ELR (cell line): ENCODE results near the gene FAM237B.
"Not testable (repeated sequence)": the region's sequence is repeated elsewhere in the genome, so short reads cannot be mapped to it uniquely, and the experiment has no call there.

Experiments
- DNase-seq: peaks from one replicate; pipeline ENCODE4 v3.0.0-alpha.2; 2015; ENCODE audit warnings: low read depth

FAM237B gene

DNA sequence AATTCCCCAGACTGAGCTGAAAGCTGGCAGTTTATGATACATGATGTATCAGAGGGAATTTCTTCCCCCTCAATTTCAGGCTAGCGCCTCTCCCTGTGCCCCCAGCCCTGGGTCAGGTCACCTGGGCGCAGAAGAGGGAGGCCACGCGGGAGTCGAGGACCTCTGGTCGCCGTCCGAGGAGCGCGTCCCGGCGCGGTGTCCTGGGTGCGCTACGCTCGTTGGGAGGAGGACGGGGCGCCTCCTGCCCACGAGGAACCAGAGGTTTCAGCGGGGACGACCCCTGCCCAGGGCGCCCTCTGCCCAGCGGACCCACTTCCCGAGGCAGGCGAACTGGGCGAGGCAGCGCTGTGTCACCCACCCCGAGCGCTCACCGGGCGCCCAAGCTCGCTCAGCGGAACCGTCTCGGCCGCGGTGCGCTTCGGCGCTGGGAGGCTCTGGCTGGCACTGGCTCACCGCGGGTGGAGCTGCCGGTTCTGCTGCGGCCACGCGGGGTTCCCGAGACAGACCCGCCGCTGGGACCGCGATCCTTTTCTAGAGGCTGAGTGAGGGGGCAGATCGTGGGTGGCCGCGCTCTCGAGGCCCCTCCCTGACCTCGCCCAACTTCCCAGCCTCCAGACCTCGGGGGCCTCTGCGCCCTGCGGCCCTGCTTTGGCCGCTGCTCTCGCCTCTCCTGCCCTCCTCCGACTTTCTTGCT is at the start of gene FAM237B:
TSS of gene FAM237B (minus strand) at position 504 of the 694 bp plus-strand sequence. CDS start 1,556 bp downstream, outside the sequence.
- peak; percentile 37 for DNase-seq

DNA sequence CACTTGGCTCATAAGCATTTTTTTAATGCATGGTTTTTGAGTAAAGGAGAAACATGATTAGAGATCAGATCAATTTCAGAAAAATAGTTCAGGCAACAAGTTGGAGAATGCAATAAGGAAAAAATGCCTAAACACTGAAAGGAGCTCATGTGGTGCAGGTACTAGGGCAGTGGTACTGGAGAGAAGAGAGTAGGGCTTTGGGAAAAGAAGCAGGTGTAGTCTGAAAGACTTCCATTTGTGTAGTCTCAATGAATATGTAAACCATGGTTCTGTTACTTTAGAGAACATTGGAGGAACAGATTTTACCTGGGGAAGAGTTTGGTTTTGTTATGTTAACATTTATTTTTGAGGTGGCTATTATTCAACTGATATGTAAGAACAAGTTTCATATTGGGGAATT is 30.9 kb upstream of the FAM237B start:
- DNase-seq: no peak

DNA sequence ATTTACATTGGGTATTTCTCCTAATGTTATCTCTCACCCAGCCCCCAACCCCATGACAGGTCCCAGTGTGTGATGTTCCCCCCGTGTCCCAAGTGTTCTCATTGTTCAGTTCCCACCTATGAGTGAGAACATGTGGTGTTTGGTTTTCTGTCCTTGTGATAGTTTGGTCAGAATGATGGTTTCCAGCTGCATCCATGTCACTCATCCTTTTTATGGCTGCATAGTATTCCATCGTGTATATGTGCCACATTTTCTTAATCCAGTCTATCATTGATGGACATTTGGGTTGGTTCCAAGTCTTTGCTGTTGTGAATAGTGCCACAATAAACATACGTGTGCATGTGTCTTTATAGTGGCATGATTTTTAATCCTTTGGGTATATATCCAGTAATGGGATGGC is 28.9 kb upstream of the FAM237B start:
- not testable (repeated sequence) for DNase-seq

DNA sequence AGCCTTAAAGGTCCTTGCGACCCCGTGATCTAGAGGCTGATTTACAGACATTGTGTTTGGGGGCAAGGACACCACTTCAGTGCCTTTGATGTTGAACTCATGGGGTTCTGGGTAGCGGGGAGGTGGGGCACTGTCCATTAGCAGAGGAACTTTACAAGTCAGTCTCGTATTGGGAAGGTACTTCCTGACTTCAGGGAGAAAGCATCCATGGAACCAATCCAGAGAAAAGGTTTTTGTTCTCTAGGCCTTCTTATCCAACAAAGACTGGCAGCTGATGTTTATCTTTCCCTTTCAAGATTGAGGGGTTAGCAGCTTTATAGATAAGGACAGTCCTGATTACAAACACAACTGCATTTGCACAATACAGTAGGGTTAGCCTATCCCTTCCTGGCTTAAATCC is 28.2 kb upstream of the FAM237B start:
- DNase-seq: no peak

DNA sequence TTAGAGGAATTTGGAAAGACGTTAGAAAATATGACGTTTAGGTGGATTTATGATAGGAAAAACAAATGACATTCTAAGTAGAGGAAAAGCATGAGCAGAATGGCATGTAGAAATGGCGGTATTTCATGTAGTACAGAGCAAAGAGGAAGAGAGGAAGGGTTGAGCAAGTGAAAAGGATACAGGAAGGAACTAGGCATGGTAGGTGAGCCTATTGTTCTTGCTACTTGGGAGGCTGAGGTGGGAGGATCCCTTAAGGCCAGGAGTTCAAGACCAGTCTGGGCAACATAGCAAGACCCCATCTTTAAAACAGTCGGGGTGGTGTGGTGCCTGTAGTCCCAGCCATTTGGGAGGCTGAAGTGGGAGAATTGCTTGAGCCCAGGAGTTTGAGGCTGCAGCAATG is 26.7 kb upstream of the FAM237B start:
- DNase-seq: no peak

DNA sequence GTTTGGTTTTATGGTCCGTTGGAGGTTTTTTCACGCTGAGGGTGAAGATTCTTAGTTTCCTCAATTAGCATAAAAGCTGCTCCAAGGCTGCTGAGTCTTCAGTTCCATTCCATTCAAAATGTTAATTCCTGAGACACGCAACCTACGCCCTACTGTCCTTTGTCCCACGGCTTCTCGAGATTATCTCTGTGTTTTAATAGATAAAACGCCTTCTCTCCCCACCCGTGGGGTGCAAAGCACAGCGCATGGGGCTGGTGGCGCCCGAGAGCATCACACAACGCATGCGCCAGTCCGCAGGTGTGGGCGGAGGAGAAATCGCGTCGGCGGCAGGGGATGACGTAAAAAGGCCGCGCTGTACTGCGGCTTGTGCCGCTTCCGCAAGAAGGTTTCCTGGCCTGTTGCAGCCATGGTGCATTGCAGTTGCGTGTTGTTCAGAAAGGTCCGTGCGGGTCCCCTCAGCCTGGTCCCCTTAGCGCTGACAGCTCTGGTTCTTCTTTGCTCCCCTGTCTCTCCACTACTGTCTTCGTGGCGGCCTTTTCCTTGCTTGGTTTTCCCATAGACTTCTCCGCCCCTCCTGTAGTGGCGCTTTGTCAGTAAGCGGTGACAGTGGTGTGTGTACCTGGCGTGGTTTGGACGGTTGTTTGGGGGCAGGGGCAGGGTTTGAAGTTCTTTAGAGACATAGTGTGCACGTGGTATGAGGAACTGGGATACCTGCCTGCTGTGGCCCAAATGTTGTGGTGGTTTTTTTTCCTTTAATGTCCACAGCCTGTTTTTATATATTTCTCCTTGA is 25.4 kb upstream of the FAM237B start, which contains the start of gene GTPBP10:
TSS of gene GTPBP10 (plus strand) at position 381 of the 790 bp plus-strand sequence. CDS start at position 407, 26 bp downstream.
- peak; percentile 94 for DNase-seq

DNA sequence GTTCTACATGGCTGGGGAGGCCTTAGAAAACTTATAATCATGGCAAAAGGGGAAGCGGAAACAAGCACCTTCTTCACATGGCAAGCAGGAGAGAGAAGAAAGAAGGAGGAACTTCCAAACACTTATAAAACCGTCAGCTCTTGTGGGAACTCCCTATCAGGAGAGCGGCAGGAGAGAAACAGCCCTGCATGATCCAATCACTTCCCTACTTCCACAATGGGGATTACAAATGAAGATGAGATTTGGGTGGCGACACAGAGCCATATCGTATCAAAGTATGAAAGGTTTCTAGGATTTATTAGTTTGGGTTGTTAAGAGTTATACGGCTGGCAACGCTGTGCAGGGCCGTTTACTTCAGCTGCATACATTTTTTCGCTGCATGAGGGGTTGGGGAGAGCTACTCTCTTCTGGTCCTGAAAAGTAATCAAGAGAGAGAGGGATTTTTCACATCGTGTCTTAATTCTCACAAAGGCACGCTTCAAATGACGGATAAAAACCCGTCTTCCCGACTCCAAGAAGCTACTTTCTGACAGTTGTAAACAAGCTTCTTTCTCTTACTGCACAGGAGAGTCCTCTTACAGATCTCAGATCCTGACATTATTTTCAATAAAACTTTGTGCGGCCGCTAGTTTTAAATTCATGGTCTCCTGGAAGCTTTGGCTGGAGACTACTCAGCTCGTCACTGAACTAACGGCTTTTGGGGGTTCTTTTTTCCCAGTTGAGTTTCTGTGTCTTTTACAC is 24.7 kb upstream of the FAM237B start:
- peak; percentile 55 for DNase-seq

DNA sequence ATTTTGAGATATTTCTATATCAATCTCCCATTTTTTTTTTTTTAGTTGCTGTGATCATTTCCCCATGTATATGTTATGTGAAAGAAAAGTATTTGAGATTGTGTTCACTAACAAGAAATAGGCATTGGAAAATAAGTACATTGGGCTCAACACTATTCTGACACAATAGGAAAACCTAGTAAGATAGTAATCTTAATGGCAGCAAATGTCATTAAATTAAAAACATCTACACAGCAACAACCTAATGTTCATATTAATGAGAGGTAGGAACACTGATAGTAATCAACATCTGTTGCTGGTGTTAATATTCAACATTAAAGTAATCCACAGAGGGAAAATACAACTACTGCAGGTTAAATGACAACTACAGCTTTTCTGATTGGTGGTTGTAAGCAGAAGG is 23.9 kb upstream of the FAM237B start:
- no peak for DNase-seq

DNA sequence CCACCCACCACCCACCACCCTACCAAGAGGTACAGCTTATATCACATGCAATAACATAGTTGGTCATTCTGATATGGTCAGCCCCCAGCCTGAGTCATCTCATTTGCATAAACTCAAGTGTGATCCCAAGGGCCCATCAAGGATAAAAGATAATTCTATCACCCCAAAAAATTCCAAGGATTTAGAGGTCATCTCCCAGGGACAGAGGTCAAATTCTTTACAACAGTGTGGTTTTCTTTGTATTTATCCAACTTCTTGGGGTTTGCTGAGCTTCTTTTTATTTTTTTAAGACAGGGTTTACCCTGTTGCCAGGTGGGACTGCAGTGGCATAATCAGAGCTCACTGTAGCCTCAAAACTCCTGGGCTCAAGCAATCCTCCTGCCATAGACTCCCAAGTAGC is 16.0 kb upstream of the FAM237B start:
- peak; percentile 29 for DNase-seq

DNA sequence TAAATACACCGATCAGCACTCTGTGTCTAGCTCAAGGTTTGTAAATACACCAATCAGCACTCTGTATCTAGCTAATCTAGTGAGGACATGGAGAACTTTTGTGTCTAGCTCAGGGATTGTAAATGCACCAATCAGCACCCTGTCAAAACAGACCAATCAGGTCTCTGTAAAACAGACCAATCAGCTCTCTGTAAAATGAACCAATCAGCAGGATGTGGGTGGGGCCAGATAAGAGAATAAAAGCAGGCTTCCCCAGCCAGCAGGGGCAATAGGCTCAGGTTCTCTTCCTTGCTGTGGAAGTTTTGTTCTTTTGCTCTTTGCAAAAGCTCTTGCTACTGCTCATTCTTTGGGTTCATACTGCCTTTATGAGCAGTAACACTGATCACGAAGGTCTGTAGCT is 13.8 kb upstream of the FAM237B start:
- not testable (repeated sequence) for DNase-seq

DNA sequence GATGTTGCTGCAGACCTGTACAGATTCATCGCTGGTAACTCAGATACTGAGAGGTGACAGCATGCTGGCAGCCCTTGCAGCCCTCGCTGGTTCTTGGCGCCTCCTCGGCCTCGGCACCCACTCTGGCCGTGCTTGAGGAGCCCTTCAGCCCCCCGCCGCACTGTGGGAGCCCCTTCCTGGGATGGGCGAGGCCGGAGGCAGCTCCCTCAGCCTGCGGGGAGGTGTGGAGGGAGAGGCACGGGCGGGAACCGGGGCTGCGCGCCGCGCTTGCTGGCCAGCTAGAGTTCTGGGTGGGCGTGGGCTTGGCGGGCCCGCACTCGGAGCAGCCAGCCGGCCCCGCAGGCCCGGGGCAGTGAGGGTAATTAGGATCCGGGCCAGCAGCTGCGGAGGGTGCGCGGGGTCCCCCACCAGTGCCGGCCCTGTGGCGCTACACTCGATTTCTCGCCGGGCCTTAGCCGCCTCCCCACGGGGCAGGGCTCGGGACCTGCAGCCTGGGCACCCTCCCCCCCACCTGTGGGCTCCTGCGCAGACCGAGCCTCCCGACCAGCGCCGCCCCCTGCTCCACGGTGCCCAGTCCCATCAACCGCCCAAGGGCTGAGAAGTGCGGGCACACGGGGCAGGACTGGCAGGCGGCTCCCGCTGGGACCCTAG is 13.2 kb upstream of the FAM237B start:
- no peak for DNase-seq

DNA sequence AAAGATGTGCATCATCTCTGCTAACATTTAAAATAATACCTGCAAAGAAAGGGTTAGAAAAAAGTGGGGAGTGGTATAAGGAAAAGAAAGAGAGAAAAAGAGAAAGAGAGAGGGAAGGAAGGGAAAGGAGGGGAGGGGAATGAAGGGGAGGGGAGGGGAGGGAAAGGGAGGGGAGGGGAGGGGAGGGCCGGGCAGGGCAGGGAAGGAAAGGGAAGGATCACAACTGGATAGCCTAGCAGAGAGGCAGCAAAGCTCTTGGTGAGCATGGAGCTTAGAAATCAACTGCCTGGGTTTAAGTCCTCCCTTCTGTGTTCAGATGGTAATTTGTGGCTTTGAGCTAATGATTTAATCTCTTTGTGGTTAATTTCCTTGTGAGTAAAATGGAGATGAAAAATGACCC is 5.4 kb upstream of the FAM237B start:
- no peak for DNase-seq

DNA sequence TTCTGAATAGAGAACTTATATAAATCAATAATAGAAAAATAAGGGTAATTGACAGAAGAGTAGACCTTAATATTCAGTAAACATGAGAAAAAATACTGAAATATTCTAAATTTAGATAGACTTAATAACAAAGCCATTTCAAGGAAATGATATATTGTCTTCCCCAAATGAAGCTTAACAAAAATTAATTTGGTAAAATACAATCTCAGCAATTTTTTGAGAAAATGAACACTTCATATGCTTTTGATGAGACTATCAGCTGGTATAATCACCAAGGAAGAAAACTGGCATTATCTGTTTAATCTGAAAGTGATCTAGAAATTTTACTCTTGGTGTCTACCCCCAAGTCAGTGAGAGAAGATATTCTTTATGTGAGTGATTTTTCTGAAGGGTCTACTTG is 1.7 kb upstream of the FAM237B start:
- DNase-seq: no peak

DNA sequence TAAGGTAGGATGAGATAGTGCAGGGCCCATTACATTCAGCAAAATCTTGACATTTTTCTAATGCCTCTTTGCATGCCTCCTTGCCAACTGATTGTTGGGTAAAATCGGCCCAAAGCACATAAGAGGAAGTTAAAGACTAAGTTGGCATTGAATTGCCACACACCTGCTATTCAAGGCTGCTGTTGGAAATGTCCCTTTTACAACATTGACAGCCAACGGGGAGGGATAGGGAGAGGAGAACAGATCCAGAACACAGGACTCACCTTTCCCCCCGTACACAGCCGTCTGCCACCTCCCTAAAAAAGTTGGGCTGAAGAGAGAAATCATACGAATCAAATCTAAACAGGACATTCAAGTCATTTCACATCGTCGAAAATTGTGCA is 695 bp downstream of the FAM237B start:
- peak; percentile 11 for DNase-seq

DNA sequence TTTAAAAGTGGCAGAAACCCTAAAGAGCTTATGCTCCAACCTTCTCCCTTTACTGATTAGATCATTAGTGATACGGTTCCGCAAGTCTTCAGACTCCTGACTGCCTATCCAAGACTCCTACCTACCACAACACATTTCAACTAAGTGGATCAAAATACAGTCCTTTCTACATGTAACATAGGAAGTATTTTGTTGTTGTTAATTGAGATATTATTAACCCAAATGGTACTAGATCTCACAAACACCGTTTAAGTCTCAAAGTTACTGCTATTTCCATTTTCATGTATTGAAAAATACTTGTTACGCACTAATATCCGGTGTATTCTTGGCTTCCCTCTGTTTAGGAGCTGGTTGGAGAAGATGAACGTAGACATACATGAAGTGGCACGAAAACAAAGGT is 1.1 kb downstream of the FAM237B start:
- no peak for DNase-seq

DNA sequence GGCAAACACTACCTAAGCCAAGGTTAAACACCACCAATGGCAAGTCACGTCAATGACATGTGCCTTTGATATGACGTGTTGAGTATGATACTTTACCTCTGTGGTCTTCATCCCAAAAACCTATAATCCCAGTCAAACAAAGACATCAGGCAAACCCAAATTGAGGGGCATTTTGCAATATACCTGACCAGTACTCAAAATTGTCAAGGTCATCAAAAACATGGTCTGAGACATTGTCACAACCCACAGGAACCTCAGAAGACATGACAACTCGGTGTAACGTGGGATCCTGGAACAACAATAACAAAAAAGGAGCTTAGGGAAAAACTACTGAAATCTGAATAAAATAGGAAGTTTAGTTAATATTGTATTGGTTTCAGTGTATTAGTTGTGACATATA is 7.2 kb downstream of the FAM237B start:
- no peak for DNase-seq

DNA sequence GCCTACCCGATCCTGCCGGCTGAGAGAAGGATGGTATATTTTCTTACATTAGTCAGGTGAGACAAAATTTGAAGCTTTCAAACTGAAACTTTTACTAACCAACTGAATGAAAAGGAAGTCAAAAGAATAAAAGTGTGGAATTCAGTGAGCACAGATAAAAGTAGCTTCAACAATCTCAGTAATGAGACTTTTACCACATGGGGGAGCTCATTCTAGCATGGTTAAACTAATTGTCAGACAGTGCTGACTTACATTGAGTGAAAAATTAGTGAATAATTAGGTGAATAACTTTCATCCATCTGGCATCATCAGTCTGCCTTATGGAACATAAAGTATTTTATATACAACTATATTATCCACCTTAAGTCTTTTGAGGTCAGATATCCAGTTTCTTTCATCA is 8.4 kb downstream of the FAM237B start:
- peak; percentile 38 for DNase-seq

DNA sequence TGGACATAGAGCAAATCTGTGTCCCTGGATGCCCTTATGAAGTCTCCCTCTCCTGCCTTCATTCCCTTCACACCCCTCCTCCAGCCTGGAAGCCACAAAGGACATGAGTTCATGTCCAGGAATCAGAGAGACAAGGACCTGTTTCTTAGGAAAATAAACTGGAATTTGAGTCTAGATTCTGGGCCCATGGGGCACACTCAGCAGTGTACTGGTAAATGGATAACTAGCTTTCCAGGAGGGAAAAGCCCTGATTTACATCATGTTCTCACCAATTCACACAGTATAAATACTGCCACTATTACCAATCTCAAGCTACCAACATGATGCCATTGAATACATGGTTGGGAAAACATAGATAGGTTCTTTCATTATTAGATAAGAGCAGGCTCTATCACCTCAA is 9.9 kb downstream of the FAM237B start:
- DNase-seq: no peak

DNA sequence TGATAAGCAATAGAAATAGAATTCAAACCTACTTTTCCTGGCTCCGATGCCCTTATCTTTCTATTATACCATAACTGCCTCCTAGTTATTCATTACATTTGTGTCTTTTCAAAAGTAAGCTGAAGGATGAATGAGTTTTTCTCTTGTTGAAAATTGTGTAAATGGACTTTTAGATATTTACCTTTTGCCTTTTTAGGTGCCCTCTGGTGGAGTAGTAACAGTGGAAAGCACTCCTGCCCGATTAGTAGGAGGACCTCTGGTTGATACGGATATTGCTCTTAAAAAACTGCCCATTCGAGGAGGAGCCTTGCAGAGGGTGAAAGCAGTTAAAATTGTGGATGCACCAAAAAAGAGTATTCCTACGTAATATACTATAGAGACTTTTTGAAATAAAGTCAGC is 11.2 kb downstream of the FAM237B start:
- DNase-seq: no peak

DNA sequence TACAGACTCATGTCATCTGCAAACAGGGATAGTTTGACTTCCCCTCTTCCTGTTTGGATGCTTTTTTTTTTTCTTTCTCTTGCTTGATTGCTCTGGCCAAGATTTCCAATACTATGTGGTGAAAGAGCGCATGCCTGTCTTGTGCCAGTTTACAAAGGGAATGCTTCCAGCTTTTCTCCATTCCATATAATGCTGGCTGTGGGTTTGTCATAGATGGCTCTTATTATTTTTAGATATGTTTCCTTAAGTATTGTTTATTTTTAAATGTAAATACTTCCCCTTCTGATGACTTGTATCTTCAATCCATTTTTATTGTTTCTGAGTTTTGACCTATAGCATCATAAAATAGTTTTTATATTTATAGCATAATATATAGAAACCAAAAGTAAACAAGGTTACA is 17.9 kb downstream of the FAM237B start:
- DNase-seq: no peak

DNA sequence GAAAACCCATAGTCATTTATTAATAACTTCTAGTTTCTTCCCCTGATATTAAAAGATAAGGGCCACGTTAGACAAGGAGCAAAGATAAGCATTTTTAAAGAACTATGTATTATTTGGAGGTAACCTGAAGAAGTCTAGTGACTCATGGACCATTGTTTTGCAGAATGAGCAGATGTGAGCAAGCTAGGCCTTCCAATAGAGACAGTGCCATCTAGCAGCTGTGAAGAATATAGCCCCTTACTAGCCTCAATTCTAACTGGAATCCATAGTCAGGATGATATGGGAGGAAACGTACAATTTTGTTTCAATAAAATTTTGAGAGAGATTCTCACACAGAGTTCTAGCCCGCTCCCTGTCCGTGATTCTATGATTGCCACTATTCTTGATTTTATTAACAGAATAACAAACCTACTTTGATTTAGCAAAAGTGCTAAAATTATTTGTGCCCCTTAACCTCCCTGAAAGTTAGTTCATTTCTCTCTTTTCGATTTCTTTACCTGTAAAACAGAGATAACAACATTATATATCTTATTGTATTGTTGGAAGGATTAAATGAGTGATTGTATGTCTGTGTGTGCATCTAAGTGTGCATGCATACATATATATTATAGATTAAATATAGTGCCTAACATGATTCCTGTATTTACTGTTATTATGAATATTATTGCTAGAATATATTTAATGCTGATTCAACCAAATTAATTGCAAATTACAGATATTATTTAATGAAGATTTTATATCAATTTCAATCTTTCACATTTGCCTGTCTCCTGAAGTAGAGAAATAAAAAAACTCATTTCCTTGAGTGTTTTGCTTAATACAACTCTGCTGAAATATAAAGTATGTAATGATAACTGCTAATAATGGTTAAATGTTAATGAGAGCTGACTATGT is 22.7 kb downstream of the FAM237B start:
- peak; percentile 82 for DNase-seq
